Measurements from ENCODE around the gene BDKRB2.

Gene BDKRB2

DNA sequence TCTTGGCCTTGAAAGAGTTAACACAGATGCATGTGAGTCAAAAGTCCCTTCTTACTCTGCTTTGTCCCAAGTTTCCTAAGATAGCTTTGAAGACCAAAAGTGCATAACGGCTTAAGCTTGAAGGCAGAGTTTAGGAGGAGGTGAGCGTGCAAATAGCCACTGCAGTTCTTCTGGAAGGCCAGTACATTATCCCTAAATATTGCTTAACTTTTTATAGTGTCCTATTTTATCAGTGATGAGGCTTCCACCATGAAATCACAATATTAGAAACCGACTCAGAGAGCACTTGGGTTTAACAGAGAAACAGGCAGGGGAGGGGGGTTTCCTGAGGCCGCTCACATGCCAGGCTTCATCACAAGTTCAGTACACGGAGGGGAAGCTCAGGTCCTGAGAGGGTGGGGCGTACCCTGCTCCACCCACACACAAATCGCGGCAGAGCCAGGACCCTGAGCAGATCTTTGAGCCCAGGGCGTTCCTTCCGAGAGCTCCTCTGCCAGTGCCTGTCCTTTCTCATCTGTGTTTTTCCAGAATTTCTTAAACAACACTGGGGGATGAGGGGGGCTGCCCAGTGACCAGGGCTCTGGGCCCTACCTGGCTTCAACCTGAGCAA, 26.8 kb upstream of the BDKRB2 start:
- DNase-seq: peak in 1 of 2 experiments; percentile 16

DNA sequence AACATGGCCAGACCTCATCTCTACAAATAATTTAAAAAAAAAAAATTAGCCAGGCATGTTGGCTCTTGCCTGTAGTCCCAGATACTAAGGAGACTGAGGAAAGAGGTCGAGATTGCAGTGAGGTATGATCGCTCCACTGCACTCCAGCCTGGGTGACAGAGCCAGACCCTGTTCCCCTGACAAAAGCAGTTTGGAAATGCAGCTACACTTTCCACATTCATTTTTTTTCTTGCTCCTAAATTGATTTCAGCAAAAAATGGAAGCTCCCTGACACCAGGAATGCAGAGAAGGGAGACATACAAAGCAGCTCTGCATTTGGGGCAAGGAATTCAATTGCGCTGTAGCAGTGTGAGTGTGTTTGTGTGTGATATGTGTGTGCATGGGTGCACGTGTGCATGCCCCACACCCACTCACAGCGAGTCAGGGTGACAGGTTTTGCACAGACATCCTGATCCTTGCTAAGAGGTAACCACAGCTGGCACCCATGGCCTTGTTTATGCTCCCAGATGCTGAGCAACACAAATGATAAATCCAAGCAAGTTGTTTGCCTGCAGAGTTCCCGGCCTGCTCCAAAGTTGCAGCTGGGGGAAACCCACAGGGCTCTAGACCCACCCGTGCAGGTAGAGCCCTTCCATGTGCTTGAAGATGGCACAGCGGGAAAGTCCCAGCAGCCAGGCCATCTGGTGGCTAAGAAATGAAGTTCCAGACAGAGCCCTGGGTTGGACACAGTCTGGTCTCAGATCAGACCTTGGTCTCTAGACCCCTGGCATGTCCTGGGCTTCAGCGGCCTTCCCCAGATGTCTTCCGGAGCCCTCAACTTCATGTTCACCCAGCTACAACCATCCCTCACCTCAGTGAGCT, 25.9 kb upstream of the BDKRB2 start:
- peak; percentile 64 to 90 for DNase-seq

DNA sequence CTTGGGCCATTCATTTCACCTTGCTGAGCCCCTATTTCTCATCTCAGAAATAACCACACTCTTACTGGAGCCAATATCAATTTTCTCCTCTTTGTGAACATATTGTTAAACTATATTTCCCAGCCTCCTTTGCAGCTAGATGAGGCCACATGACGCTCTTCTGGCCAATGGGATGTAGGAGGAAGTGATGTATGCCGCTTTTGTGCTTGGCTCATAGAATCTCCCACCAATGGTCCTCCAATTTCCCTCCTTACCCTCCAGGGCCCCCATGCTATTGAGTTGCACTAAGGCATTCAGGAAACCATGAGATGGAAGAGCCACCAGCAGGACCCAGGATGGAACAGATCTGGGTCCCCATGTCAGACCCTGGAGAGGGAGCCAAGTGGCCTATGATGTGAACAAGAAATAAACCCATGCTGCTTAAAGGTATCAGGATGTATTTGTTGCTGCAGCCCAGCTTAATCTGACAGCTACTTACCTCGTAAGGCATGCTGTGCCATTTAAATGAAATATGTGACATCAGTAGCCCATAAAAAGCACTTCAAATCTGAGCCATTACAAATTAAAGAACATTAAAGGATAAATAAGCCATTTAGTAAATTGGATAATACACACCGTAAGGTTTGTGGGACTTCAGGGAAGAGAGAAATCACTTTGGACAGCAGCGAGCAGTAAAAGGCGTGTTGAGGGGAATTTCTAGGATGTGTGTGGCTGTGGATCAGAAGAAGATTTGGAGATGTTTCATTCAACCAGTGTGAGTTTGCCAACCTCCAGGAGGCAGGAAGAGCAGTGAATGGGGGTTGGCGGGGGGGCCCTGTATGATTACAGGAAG, 24.4 kb upstream of the BDKRB2 start:
- peak in 1 of 2 experiments; percentile 23 for DNase-seq

DNA sequence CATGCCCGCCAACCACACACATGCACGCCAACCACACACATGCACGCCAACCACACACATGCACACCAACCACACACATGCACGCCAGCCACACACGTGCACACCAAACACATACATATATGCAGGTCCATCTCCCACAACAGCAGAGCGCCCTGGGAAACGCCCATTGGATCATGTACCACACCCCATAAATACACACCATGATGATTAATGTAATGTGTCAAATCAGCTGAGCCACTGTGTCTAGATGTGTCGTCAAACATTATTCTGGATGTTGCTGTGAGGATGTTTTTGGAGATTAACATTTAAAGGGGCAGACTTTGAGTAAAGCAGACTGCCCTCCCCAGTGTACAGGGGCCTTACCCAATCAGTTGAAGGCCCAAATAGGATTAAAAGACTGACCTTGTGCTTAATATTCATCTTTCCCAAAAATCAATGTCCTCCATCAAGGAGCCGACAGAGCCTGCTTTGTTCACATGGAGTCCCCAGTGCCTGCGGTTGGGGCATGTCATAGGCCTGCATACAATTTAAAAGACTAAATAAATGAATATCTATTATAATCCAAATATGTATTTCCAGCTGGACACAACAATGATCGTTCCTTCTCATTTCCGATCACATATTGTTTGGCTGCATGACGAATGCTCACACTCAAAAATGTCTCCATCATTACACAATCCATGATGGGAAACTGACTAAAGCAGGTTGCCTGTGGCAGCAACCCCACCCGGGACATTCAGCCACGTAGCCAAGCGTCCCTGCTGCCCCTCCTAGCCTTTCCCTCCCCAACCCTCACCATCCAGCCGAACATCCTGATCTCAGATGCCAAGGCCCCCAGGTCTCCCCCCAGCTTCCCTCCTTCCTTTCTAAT, 23.2 kb upstream of the BDKRB2 start:
- DNase-seq: no peak

DNA sequence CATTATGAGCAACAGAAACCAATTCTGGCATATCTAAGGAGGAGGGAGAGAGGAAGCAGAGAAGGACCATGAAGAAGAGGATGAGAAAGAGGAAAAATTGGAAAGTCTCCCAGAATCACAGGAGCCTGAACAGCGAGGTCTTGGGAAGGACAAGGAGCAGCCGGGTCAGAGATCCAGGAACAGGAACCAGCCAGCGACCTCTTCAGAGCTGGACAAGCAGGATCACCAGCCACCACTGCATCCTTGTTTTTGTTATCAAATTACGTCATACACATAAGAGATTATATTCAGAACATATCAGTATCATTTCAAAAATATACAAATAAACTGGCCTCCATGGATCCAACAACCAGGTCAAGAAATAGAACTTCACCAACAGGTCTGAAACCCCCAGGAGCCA, 22.1 kb upstream of the BDKRB2 start:
- DNase-seq: no peak

DNA sequence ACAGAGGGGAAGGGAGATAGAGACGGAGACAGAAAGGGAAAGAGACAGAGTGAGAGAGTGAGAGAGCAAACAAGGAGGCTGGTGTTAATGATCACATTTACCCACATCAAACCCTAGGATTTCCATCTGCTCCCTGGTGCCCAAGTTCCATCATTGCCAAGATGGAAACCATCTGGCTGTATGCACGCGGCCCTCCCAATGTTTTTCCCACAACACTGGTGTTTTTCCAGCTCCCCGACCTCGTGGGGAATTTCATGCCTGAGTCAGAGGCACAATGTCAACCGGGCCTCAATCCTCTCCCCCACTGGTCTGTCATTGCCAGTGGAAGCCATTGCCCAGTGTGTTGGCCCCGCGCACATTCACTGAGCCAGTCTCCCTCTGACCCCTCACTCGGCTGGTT, 19.9 kb upstream of the BDKRB2 start:
- no peak for DNase-seq

DNA sequence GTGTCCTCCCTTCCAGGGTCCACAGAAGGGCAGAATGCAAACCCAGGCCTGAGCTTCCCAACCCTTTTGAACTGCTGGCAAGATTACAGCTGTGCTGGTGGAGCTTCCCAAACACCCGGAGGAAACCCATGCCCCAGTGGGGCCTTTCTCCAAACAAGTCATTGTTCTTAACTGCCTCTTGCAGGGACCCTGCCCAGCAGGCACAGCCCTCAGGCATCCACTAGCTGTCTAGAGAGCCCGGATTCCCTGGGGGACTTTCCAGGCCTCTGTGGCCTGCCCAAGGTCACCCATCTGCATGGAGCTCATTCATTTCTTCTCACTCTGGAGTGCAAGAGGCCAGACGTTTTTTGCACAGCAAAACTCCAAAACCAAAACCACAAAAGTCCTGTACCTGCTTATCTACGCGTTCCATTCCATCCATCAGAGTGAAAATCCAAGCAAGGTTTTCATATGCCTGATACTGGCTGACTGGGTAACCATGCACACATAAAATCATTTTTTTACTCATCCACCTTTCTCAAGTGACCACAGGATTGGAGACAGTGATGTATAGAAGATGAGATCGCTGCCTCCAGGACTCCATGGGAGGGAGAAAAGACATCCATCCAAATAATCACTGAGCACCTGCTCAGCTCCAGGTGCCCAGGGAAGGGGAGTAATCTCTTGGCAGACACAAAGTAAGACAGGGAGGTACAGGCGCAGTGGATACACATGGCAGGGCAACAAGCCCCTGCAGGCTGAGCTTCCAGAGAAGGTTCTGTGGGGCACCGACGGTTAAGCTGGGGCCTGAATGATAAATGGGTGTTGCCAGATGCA, 17.2 kb upstream of the BDKRB2 start:
- no peak for DNase-seq

DNA sequence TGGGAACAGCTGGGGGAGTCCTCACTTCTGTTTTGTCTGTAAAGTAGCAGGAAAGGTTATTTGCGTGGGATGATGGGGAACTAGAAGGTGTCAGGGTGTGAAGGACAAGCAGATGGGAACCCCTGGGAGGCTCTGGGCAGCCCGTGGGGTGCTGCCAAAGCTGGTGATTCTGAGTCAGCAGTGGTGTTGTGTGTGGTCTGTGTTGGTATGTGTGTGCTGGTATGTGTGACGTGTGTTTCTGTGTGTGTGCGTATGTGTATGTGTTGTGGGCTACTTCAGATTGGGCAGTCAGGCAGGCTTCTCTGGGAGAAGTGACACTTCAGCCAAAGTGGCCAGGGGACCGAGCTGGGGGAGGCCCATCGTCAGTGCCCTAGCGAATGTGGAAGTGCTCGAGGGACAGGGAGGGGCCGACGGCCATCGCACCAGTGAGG, 15.3 kb upstream of the BDKRB2 start:
- no peak for DNase-seq

DNA sequence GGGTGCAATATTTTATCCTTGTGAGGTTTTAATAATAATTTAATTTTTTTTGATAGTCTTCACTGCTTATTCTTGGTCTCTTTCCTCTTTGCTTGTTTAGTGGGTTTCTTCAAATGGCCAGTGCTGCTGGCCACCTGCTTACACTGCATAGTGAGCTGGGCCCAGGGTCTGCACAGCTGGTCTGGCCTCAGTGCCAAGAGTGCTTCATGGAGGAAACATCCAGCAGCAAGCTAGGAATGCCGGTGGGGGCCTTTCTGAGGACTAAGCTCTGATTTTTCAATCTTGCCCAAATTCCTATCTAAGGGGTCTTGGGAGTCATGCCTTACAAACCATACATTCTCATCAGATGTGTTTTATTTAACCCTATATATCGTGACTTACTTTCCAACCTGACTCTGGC, 13.3 kb upstream of the BDKRB2 start:
- DNase-seq: no peak

DNA sequence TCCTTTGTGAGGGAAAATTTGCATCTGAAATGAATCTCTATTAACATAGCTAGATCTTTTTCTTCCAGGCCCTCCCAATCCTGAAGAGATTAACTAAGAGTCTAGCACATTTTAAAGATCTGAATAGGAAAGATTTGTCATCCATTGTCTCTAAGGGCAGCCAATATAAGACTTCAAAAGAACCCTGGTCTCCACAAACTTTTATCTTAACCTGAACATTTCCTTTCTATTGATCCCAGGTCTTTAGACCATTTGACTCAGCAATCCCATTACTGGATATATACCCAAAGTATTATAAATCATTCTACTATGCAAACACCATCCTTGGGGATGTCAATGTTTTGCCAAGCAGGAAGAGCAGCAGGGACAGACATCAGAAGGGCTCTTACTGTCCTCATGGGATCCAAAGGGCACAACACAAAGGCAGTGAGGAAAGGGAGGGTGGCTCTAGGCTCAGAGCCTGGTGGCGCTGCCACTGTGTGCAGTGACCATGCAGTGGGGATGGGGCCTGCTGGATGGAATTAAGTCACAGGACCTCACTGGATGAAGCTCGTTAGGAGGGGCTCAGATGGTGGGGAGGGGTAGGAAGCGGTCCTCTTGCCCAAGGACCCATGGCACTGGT, 12.7 kb upstream of the BDKRB2 start:
- DNase-seq: no peak

DNA sequence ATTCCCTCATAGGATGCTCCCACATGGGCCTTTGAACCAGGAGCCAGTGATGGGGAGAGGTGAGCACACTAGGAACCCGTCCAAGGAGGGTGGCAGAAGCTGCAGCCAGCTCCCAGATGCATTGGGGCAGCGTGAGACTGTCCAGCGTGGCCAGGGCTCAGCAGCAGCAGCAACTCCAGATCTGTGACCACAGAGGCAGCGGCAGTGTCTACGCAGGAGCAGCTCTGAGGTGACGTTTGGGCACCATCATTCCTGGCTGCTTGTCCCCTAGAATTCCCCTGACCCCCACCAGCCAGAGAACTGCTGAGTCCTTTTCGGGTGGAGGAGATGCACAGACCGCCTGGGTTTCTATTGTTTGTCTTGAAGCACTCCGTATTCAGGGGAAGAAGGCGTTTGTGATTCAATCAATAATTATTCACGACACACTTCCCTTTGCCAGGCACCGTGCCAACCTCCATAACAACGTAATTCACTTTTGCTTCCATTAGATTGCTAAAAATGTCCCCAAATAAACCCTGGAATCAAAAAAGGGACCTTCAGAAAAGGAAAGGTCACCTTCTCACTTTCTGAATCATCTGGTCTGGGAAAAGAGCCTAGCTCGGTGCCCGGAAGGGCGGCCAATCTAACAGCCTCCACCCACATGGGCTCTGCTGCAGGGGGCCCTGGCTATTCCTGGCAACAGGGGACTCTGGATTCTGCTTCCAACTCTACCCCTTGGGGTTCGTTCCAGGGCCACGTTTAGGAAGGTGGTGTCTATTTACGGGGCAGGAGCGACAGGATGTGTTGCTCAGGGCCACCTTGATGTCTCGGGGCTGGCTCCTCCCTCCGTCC, 11.4 kb upstream of the BDKRB2 start:
- no peak for DNase-seq

DNA sequence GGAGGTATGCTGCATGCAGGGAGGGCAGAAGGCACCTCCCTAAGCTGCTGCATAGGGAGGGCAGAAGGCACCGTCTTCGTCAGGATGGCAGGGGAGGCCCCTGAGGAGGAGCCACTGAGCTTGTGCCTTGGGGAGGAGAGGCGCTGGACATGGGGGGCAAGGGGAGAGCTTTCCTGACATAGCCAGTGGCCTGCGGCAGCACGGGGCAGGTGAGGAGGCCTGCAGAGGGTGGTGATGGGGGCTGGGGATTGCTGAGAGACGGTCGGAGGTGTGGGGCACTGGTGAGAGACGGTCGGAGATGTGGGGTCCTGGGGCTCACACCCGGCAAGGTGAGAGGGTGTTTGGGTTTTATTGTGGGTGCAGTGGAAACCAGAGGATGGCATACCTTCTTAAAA, 10.4 kb upstream of the BDKRB2 start:
- no peak for DNase-seq

DNA sequence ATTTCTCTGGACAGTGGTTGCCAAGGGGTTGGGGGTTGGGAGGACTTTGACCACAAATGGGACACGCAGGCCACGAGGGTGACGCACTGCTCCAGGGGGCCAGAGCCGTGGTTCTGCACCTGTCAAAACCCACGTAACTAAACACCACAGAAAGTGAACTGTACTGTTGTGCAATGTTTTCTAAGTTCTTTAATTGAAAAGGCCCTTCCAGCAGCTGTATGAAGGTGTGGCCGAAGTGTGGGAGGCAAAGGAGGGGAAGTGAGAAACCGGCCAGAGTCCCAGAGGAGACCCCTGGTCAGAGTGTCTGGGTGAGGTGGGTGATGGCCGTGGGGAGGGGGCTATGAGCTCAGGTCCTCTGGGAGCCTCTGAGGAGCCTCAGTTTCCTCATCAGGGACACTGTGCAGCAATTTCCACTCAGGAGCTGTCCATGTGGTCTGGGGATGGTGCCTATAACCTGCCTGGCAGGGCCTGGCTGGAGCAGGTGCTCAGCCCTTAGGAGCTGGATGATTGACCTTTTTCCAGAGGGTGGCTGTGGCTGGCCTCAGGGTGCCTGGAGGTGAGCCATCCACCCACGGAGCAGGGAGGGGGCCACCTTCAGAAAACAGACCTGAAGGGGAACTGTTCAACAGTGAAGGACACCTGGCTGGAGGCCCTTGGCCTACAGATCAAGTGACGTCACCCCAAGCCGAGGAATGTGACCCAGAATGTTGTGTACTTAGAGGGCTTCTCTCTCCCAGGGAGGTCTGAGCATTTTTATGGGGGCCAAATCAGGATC, 9.8 kb upstream of the BDKRB2 start:
- no peak for DNase-seq

DNA sequence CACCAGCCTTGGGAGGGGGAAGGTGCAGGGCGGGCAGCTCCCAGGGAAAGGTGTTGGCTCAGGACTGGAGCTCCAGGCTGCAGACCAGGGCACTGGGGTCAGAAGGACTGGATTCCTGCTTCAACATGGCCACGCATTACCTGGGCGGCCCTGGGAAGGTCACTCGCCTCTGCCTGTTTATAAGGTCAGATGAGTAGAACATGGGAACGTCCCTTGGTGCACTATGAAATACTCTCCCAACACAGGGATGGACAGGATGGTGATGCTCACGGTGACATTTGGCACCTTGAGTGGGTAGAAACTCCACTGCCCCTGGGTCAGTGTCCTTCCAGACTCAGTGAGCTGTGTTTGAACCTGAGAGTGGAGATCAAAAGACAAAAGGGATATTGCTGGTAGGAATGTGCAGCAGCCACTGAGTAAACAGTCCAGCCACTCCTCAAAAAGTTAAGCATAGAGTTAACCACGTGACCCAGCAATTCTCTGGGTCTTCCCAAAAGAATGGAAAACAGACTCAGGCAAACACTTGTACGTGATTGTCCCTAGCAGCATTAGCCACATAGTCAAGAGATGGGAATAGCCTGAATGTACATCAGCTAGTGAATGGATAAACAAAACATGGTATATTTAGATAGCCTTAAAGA, 9.1 kb upstream of the BDKRB2 start:
- DNase-seq: no peak

DNA sequence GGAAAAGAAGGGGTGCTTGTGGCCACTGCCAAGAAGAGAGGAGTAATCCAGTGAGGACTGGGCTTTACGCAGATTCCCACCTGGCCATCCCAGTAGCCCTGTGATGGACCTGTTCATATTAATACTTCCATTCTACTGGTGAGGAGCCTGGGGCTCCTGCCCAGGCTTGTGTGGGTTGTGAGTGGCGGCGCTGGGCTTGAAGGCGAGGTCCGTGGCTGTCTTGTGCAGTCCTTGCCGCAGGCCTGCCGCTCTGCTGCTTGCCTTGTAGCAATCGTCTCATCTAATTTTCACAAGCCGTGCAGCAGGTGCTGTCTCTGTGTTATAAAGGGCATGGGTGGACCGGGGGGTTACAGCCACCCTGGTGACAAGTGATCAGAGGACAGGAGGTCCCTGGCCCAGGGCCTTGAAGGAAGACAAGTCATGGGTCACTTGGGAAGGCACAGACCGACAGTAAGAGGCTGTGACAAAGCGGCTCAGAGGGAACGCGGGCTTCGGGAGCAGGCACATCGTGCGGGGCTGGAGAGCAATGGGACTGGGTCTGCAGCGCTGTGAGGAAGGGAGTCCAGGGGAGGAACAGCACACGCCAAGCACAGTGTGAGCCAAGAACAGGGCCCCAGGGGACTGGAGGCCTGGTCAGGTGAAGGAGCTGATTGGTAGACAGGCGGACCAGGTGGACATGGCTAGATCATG, 7.3 kb upstream of the BDKRB2 start:
- DNase-seq: no peak

DNA sequence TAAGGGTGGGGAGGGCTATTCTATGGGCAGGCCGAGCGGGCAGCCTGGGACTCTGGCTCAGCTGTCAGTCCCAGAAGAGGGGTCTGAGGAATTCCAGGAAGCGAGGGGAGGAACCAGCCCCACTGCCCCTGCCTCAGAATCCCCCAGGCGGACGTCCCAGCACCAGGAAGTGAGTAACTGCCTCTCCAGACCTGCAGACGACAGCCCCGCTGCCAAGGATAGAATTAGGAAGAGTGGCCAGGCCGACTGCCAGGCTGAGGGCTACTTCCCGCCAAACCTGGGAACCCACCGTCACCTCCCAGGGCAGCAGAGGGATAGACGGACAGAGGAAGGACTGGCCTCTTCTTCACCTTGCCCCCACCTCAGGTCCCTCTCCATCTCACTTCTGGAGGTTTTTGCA, 6.7 kb upstream of the BDKRB2 start:
- DNase-seq: no peak

DNA sequence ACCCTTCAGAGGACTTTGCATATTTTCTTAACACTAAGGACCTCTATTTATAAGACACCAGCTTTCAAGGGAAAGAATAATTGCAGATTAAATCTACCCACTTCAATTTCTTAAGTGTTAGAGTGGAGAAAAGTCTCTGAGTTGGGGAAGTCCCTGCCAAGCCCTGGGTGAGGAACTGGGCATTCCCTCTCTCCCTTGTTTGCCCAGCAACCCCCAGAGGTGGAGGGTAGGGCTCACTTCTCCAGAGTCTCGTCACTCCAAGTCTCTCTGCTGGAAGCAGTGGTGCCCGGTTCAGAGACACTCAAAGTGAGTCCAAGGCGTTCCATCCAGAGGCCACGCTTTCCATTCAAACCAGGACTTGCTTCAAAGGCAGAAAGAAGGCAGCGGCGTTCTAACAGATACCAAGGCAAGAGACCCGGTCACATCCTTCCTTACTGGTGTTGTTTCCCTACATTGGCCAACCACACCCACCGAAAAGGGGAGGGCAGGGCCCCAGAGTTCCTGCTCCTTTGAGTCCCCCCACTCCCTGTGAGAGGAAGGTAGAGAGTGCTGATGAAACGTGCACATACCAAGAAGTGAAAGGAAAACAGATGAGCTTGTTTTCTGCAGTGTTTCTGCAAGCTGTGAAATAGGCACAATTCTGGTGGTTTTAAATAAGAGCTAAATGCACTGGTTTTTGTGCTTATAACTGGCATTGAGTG, 6.1 kb upstream of the BDKRB2 start:
- no peak for DNase-seq

DNA sequence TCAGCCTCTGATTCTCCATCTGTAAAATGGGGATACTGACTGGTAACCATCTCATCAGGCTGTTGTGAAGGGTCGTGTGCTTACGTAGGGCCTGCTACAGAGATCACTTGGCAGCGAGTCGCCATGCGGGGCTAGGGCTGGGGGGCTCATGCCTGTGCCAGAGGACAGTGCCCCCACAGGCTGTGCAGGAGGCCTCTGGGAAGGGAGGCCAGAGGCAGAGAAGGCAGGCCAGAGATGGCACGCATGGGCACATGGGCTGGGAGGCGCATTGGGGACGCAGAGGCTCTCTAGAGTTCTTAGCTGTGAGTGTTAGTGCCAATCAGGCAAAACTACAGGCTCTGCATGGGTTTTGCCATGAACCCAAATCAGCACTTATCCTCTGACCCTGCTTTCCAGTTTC, 3.5 kb upstream of the BDKRB2 start:
- DNase-seq: no peak

Measured in NCI-H524 (cell line).